ENCODE measurements around the gene MEIS2.

DNA sequence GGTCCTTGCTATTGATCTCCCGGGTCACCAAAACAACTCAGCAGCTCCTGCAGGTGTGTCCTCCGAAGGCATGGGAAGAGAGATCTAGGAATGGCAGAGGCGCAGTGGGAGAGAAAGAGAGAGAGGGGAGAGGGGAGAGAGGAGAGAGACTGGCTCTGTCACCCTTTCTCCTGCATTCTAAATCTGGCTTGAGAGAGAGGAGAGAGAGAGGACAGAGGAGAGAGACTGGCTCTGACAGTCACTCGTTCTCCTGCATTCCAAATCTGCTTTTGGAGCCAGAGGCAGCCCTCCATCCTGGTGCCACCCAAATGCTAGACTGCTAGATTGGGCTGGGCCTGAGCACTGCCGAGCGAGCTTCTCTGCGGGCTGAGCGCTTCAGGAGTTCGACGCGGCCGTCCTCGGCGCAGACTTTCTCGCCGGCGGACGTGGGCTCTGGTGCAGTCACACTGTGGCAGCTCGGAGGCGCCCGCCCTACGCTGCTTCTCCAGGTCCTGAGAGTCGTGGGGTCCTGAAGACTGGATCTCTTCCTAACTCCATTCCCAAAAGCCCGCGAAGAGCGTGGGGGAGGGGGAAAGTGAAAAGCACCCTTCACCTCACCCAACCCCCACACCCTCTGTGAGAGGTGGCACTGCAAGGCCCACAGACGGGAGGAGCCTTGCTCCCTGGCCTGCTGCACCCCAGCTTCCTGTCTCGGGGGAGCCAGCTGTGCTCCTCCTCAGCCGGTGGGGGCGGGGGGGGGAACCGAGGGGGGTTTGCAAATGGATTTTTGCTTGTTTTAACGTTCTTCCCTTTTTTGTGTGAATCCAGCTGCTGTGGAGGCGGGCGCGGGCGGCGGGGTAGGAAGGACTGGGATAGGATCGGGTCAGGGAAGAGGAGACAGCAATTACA, 222.3 kb downstream of the MEIS2 start:
- TF ChIP-seq, protein P1, sequence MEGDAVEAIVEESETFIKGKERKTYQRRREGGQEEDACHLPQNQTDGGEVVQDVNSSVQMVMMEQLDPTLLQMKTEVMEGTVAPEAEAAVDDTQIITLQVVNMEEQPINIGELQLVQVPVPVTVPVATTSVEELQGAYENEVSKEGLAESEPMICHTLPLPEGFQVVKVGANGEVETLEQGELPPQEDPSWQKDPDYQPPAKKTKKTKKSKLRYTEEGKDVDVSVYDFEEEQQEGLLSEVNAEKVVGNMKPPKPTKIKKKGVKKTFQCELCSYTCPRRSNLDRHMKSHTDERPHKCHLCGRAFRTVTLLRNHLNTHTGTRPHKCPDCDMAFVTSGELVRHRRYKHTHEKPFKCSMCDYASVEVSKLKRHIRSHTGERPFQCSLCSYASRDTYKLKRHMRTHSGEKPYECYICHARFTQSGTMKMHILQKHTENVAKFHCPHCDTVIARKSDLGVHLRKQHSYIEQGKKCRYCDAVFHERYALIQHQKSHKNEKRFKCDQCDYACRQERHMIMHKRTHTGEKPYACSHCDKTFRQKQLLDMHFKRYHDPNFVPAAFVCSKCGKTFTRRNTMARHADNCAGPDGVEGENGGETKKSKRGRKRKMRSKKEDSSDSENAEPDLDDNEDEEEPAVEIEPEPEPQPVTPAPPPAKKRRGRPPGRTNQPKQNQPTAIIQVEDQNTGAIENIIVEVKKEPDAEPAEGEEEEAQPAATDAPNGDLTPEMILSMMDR (conservative IDR thresholded peaks at IDR 0.05; ENCODE audit: low read length) = no peak
- TF ChIP-seq EZH2phosphoT487 (IDR thresholded peaks at IDR 0.05; ENCODE audit: borderline replicate concordance) = no peak
